WERI-Rb-1 (cell line): ENCODE results near the gene BCAP29.

ENCODE experiments used
- DNase-seq: peaks from one replicate; pipeline ENCODE4 v3.0.0-alpha.2; 2020
- H3K27ac ChIP-seq: fragments of 250-450 bp; sonication (Bioruptor Pico); 2 replicates; pipeline ENCODE4 v1.5.1; 2020; ENCODE audit warnings: mild to moderate bottlenecking, moderate library complexity
- H3K27me3 ChIP-seq: fragments of 250-450 bp; sonication (Bioruptor Pico); 2 replicates; pipeline ENCODE4 v1.5.1; 2021; ENCODE audit warnings: mild to moderate bottlenecking, low read depth, moderate library complexity; ENCODE audit not compliant: insufficient read depth, severe bottlenecking
- H3K36me3 ChIP-seq: fragments of 250-450 bp; sonication (Bioruptor Pico); 2 replicates; pipeline ENCODE4 v1.5.1; 2020; ENCODE audit warnings: mild to moderate bottlenecking, moderate library complexity
- H3K4me3 ChIP-seq: 2 replicates; pipeline ENCODE4 v1.5.1; 2011; ENCODE audit warnings: low read depth, mild to moderate bottlenecking, control low read depth, low read length
- H3K9me3 ChIP-seq: fragments of 250-450 bp; sonication (Bioruptor Pico); 2 replicates; pipeline ENCODE4 v1.5.1; 2021; ENCODE audit warnings: mild to moderate bottlenecking, moderate library complexity; ENCODE audit not compliant: severe bottlenecking
- TF ChIP-seq, protein P1 (sequence below): IDR thresholded peaks from 2 replicates; pipeline ENCODE4 v1.5.1; 2011; ENCODE audit warnings: low read depth, mild to moderate bottlenecking, control low read depth, inconsistent platforms, low read length

Gene BCAP29

DNA sequence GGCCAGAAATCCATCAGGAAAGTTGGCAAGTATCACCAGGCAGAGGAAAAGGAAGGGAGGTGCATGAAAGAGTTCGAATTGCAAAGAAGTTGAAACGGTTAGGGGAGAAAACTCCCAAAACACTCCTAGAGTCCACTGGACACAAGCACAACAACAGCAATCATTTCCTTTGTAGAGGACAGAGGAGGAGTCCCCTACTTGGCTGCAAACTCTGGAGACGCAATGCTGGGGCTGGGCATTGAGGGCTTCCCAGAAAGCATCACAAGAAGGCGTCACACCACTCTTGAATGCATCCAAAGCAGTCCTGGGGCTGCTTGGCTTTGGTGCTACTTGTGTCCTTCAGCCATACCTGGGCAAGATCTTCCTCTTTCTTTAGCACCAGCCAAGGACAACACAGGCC is 62.5 kb downstream of the BCAP29 start:
- Histone ChIP-seq H3K4me3 (no peak overlapping the region), H3K9me3 (peaks cover 2% of the 10 kb centered on the region), H3K27ac (no peak overlapping the region), H3K36me3 (no peaks in the 10 kb centered on the region), H3K27me3 (no peaks in the 10 kb centered on the region)
- DNase-seq = no peak
- TF ChIP-seq, protein P1, sequence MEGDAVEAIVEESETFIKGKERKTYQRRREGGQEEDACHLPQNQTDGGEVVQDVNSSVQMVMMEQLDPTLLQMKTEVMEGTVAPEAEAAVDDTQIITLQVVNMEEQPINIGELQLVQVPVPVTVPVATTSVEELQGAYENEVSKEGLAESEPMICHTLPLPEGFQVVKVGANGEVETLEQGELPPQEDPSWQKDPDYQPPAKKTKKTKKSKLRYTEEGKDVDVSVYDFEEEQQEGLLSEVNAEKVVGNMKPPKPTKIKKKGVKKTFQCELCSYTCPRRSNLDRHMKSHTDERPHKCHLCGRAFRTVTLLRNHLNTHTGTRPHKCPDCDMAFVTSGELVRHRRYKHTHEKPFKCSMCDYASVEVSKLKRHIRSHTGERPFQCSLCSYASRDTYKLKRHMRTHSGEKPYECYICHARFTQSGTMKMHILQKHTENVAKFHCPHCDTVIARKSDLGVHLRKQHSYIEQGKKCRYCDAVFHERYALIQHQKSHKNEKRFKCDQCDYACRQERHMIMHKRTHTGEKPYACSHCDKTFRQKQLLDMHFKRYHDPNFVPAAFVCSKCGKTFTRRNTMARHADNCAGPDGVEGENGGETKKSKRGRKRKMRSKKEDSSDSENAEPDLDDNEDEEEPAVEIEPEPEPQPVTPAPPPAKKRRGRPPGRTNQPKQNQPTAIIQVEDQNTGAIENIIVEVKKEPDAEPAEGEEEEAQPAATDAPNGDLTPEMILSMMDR = no peak

DNA sequence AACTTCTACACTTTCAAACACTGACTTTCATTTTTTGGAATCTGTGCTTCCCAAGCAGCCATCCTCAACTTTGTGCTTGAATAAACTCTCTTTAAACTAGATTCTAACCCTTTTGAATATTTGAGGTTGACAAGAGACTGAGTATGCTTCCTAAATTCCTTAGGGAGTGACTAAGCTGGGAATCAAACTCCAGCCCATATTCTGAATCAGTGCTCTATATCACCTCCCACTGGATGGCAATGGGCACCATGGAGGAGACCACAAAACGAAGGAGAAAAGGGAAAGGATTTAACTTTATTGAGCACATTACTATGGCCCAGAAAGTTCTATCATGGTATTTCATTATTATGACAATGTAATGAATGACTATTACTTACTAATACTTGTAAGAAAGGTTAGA is 63.4 kb downstream of the BCAP29 start:
- Histone ChIP-seq H3K36me3 (no peaks in the 10 kb centered on the region), H3K4me3 (no peak overlapping the region), H3K9me3 (peaks cover 2% of the 10 kb centered on the region), H3K27ac (no peak overlapping the region), H3K27me3 (no peaks in the 10 kb centered on the region)
- DNase-seq = no peak
- TF ChIP-seq, protein P1 = no peak

DNA sequence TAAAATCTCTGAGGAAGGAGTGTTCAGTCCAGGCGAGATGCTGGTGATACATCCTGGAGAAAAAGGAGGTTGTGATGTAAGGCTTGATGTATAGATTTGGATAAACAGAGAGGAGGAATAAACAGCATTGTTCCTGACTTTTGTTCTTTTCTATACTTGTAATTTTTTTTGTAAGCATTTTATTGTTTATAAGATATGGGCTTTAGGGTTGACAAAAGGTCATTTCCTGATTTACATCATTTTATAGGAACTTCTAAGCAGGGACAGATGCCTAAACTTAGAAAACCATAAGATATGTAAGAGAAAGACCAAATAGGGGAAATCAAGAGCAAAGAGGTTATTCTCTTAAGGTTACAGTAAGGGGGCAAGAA is 63.9 kb downstream of the BCAP29 start:
- Histone ChIP-seq H3K27ac (no peak overlapping the region), H3K27me3 (no peaks in the 10 kb centered on the region), H3K9me3 (peaks cover 2% of the 10 kb centered on the region), H3K4me3 (no peak overlapping the region), H3K36me3 (no peaks in the 10 kb centered on the region)
- TF ChIP-seq, protein P1 = no peak
- no peak for DNase-seq

DNA sequence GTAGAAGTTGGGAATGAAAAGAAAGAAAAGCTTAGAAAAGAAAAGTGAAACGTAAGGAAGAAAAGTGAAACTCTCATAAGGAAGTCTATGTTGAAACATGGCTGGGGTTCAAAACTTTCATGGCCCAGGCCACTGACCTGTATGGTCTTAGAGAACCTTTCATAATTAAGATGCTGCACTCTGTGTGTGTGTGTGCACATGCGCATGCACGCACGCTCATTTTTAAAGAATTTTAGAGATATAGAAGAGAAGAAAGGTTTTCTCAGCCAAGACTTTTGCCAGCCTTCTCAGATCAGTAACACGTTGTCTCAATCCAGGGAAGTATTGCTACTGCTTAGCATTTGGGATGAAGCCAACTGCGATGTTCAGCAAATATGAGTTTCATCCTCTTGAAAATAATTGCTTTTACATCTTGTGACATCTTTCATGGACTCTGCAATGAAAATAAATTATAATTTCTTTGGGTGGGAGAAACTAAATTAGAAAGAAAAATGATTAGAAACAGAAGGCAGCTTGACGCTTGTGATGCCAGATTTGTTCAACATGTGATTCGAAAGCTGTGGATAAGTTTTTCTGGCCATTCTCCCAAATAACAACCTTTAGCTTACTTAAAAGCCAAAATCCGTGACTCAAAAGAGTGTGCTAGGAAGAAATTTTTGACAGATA is 64.4 kb downstream of the BCAP29 start:
- Histone ChIP-seq H3K27me3 (no peaks in the 10 kb centered on the region), H3K36me3 (no peaks in the 10 kb centered on the region), H3K27ac (no peak overlapping the region), H3K9me3 (peaks cover 2% of the 10 kb centered on the region), H3K4me3 (no peak overlapping the region)
- no peak for DNase-seq
- TF ChIP-seq, protein P1 = no peak

DNA sequence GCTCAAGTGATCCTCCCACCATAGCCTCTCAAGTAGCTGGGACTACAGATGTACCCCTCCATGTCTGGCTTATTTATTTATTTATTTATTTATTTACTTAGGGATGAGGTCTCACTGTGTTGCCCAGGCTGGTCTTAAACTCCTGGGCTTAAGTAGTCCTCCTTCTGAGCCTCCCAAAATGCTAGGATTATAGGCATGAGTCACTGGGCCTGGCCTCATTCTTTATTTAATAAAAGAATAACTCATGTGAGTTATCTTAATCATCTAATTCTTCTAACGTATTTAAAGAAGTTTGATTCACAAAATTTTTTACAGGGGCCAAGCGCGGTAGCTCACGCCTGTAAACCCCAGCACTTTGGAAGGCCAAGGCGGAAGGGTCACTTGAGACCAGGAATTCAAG is 72.6 kb downstream of the BCAP29 start:
- DNase-seq = no peak
- TF ChIP-seq, protein P1 = no peak
- no peak overlapping the region for H3K4me3 ChIP-seq
- no peaks in the 10 kb centered on the region for H3K27me3 ChIP-seq
- H3K27ac ChIP-seq = no peak overlapping the region
- no peaks in the 10 kb centered on the region for H3K9me3 ChIP-seq
- no peaks in the 10 kb centered on the region for H3K36me3 ChIP-seq

DNA sequence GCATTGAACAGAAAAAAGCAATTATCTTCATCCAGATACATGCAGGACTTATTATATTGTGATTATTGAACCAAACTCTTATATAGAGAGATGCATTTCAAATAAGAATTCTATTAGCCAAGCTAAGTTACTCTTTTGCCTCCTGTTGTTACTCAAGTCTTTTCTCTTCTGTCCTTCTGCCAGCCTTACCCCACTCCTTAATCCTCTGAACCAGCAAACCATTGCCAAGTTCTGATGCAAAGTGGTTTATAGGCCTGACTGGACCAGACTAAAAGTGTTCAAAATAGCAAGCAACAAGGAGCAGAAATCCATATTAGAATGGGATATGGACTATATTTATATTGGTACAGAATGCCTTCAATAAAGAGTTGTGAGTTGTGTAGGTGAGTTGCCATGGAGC is 78.4 kb downstream of the BCAP29 start:
- Histone ChIP-seq H3K27ac (no peak overlapping the region), H3K9me3 (no peaks in the 10 kb centered on the region), H3K36me3 (no peaks in the 10 kb centered on the region), H3K27me3 (no peaks in the 10 kb centered on the region), H3K4me3 (no peak overlapping the region)
- TF ChIP-seq, protein P1 = no peak
- no peak for DNase-seq
